HG02852 (cell line): ENCODE results near the gene IRGC.
"Not testable (repeated sequence)": the region's sequence is repeated elsewhere in the genome, so short reads cannot be mapped to it uniquely, and the experiment has no call there.

Experiments
- ATAC-seq: cut with Tn5 transposase; IDR thresholded peaks from one replicate; pipeline ENCODE4 v1.9.1; 2021; ENCODE audit warnings: mild to moderate bottlenecking, moderate library complexity; ENCODE audit not compliant: unreplicated experiment

The IRGC gene

GRCh38 chr19:43751466-43752220 is 35.8 kb downstream of the IRGC start:
- ATAC-seq, result no peak

GRCh38 chr19:43752287-43752875 is 36.5 kb downstream of the IRGC start:
- no peak for ATAC-seq

DNA sequence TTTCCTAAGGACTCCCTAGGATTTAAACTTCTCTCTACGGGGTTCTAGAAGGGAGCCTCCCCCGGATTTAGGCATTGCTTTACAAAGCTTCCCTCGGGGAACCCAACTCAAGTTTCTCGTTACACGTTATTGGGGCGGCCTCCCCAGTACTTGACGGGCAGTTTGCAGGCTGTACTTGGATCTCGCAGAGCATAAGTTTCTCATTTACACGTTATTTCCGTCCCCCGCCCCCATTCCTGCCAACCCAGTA is 38.3 kb downstream of the IRGC start:
- ATAC-seq, result no peak

DNA sequence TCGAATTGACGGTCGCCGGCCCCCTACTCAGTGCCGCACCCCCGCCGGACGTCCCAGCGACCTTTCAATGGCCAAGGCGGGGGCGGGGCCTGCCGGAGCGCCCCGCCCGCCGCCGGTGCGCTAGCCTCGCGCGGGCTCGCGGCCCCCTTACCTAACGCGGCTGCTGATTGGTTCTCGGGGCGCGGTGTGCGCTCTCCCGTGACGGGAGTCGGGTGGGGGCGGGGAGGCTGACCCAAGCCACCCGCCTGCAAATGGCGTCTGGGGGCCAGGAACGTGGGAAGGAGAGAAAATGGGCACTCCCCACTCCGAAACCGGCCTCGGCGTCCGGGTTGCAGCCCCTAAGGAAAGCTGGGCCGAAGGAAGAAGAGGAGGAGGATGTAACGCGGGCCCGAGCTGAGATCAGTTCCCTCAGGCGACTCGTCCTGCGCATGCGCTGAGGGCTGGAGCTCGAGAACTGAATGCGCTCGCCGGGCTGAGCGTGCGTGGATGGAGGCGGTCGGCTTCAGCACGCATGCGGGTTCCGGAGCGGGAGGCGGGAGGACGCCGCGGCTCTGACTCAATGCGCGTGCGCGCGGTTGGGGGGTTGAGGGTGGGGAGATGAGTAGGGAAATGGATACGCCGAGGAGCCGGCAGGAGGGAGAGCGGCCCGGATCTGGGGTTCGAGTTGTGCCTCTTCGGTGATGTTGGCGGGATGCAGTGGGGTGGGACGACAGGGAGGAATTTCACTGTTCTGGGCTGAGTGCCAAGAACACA is 38.8 kb downstream of the IRGC start, which contains the start of gene SMG9:
TSS of gene SMG9 (minus strand) at position 460 of the 753 bp plus-strand sequence. CDS start 4,221 bp downstream, outside the sequence.
- ATAC-seq, result peak; percentile 48

- no peak for ATAC-seq
Observed at GRCh38 chr19:43755256-43755801, 39.5 kb downstream of the IRGC start.

GRCh38 chr19:43759515-43759914 is 43.6 kb downstream of the IRGC start:
- ATAC-seq, result no peak

DNA sequence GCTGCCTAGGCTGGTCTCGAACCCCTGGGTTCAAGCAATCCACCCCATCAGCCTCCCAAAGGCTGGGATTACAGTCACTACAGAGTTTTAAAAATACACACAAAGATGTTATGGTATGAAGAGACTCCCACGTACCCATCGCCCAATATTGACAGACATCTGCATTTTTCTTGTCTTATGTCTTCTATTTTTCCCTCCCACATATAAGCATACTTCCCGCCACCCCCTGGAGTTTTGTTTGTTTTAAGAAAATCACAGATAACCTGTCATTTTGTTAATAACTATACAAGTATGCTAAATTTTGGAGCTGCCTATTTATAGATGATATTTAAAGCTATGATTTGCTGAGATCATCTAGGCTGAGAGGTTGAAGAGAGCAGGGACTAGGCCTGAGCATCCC is 45.1 kb downstream of the IRGC start:
- no peak for ATAC-seq

GRCh38 chr19:43762814-43763213 is 46.9 kb downstream of the IRGC start:
- no peak for ATAC-seq

- ATAC-seq, result no peak
Observed at GRCh38 chr19:43763473-43763939, 47.6 kb downstream of the IRGC start.

- not testable (repeated sequence) for ATAC-seq
Observed at GRCh38 chr19:43764684-43765083, 48.8 kb downstream of the IRGC start.

GRCh38 chr19:43765109-43765876 is 49.4 kb downstream of the IRGC start:
- ATAC-seq, result peak; percentile 59

- no peak for ATAC-seq
Observed at GRCh38 chr19:43766755-43767043, 50.8 kb downstream of the IRGC start.

GRCh38 chr19:43767316-43767715 is 51.4 kb downstream of the IRGC start:
- ATAC-seq, result no peak

DNA sequence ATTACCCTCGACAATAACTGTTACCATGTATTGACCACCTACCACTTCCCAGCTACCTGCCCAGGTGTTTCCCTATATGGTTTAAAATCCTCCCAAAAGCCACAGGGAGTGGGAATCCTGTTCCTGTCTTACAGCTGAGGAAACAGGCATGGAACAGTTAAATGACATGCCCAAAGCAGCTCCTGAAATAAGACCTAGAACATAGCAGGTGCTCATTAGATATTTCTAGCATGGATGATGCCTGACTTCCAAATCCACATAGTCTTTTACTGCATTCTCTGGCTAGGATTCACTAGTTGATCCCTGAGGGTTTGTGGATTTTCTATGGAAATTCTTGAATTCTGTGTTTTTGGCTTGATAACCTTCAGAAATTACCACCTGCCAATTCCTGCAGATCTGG is 51.9 kb downstream of the IRGC start:
- ATAC-seq, result no peak

DNA sequence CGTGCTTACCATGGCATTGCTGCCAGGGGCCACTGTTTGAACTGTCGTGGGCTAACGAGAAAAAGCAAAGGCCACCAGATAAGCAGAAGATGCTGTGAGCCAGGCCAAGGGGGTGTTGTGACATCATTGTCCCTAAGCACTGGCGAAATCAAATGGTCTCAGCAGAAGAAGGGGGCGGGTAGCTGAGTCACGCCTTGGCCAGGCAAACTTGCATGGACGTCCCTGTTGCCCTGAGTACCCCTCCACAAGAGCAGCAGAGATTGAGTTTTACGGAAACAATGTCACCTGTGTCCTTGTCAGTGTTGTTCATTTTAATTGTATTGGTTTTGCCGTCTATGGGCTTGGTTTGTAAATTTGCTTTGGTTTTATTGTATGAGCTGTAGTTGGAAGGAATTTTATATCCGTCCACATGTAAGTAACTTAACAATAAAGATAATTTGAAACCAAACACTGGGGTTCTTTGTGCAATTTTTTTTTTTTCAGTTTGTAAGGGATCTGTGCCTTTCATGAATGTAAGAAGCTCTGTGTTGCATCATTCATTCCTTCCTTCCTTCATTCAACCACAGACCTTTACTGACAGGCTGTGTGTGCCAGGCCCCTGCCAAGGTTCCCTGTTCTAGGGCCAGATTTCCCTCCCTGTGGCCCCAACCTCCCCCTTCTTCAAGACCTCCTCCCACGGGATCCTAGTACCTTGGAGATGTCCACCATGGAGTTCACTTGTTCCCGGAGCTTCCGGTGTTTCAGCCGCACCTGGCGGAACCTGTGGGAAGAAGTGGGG is 52.6 kb downstream of the IRGC start:
- ATAC-seq, result no peak

DNA sequence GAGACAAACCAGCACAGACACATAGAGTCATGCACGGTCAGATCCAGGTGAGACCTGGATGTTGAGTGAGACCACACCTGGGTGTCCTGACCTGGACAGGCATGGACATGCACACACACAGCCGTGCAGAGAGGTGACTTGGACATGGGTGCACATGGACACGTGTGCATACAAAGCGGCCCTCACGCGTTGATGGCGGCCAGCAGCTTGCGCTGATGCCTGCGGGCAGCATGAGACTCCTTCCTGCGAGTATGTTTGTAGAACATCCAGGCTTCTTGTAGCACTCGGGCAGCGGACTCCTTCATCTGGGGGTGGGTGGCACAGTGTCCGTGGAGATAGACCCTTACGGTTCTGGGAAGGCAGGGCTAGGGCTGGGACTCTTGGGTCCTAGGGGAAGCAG is 53.4 kb downstream of the IRGC start:
- no peak for ATAC-seq
